ENCODE results near the gene XIRP1. TPM values are rescaled to one million over a fixed set of nuclear protein-coding genes. Genes with fewer than 3 reads are reported as not detected.
"Not testable (repeated sequence)": the region's sequence is repeated elsewhere in the genome, so short reads cannot be mapped to it uniquely, and the experiment has no call there.

XIRP1 gene
- total and polyA plus RNA-seq, 9 donors = 0.04 to 0.13 (median 0.11) TPM; not detected in 5

DNA sequence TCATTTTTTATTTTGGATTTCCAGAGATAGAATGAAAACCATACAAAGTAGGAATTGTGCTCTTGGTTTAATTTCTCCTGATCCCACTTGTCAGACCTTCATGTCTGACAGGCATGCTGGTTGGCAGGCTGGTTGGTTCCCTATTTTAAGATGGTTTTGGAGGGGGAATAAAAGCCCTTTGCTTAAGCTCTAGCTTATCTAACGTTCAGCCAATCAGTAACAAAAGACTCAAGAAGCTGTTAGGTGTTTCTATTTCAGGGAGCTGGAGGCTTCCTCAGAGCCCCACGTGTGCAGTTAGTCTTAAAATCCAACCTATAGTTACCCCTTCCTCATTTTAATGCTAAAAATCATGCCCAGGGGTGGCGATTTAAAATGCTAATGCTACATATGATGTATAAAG, 40.5 kb upstream of the XIRP1 start:
- intact Hi-C loops (cut with DNase I) = no loop called here
- WGBS, 3 donors = 40 to 51% (median 40%) methylated on average over 3 of the region's 3 CpGs
- no peak for TF ChIP-seq EP300 (IDR thresholded peaks at IDR 0.05)
- no peak for TF ChIP-seq POLR2A (IDR thresholded peaks at IDR 0.05)

DNA sequence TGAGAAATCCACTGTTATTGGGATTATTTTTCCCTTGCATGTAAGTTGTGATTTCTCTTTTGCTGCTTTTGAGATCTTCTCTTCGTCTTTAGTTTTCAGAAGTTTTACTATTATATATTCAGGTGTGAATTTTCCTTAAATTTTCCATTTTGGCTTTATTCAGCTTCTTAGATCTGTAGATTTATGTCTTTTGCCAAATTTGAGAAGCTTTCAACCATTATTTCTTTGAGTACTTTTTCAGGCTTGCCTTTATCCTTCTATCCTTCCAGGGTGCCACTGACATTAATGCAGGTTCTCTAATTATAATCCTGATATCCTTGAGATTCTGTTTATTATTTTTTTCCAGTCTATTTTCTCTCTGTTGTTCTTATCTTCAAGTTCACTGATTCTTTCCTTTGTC, 38.1 kb upstream of the XIRP1 start:
- intact Hi-C loops (cut with DNase I) = no loop called here
- Histone ChIP-seq H3K27me3 (no peaks in the 10 kb centered on the region), H3K9me3 (no peaks in the 10 kb centered on the region), H3K27ac (no peak overlapping the region), H3K4me3 (no peak overlapping the region), H3K36me3 (no peaks in the 10 kb centered on the region), H3K4me1 (ENCODE audit: insufficient read depth) (no peaks in the 10 kb centered on the region)
- WGBS, 3 donors = 90 to 93% (median 93%) methylated on average over 1 of the region's 1 CpG
- TF ChIP-seq, protein P1, sequence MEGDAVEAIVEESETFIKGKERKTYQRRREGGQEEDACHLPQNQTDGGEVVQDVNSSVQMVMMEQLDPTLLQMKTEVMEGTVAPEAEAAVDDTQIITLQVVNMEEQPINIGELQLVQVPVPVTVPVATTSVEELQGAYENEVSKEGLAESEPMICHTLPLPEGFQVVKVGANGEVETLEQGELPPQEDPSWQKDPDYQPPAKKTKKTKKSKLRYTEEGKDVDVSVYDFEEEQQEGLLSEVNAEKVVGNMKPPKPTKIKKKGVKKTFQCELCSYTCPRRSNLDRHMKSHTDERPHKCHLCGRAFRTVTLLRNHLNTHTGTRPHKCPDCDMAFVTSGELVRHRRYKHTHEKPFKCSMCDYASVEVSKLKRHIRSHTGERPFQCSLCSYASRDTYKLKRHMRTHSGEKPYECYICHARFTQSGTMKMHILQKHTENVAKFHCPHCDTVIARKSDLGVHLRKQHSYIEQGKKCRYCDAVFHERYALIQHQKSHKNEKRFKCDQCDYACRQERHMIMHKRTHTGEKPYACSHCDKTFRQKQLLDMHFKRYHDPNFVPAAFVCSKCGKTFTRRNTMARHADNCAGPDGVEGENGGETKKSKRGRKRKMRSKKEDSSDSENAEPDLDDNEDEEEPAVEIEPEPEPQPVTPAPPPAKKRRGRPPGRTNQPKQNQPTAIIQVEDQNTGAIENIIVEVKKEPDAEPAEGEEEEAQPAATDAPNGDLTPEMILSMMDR (IDR thresholded peaks at IDR 0.05) = no peak
- TF ChIP-seq EP300 (IDR thresholded peaks at IDR 0.05) (no peak), POLR2A (IDR thresholded peaks at IDR 0.05) (no peak)
- DNase-seq = no peak

More for the DNA sequence above, 40.5 kb upstream of the XIRP1 start:
- Histone ChIP-seq H3K9me3 (no peaks in the 10 kb centered on the region), H3K4me1 (ENCODE audit: insufficient read depth) (no peaks in the 10 kb centered on the region), H3K36me3 (no peaks in the 10 kb centered on the region), H3K27me3 (no peaks in the 10 kb centered on the region), H3K27ac (no peak overlapping the region), H3K4me3 (no peak overlapping the region)
- no peak for DNase-seq

DNA sequence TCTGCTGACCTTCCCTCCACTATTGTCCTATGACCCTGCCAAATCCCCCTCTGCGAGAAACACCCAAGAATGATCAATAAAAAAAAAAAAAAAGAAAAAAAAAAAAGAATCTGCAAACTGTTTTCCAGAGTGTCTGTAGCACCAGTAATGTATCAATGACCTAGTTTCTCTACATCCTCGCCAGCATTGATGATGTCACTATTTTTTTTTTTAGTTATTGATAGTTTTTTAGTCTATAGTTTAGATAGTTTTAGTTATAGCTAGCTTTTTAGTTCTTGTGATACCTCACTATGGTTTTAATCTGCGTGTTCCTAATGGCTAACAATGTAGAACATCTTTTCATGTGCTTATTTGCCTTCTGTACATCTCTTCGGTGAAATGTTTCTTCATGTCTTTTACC, 36.1 kb upstream of the XIRP1 start:
- no peak overlapping the region for H3K4me3 ChIP-seq
- no peaks in the 10 kb centered on the region for H3K4me1 ChIP-seq (ENCODE audit: insufficient read depth)
- no peaks in the 10 kb centered on the region for H3K27me3 ChIP-seq
- no peak for TF ChIP-seq EP300 (IDR thresholded peaks at IDR 0.05)
- TF ChIP-seq, protein P1 (IDR thresholded peaks at IDR 0.05) = no peak
- TF ChIP-seq POLR2A (IDR thresholded peaks at IDR 0.05) = no peak
- H3K36me3 ChIP-seq = no peaks in the 10 kb centered on the region
- WGBS, 3 donors = 80 to 92% (median 86%) methylated on average over 3 to 4 of the region's 4 CpGs
- H3K27ac ChIP-seq = no peak overlapping the region
- no peaks in the 10 kb centered on the region for H3K9me3 ChIP-seq
- intact Hi-C loops (cut with DNase I) = no loop called here
- no peak for DNase-seq

DNA sequence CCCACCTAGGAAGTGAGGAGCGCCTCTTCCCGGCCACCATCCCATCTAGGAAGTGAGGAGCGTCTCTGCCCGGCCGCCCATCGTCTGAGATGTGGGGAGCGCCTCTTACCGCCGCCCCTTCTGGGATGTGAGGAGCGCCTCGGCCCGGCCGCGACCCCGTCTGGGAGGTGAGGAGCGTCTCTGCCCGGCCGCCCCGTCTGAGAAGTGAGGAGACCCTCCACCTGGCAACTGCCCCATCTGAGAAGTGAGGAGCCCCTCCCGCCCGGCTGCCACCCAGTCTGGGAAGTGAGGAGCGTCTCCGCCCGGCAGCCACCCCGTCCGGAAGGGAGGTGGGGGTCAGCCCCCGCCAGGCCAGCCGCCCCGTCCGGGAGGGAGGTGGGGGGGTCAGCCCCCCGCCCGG, 35.2 kb upstream of the XIRP1 start:
- intact Hi-C loops (cut with DNase I) = not testable (repeated sequence)

DNA sequence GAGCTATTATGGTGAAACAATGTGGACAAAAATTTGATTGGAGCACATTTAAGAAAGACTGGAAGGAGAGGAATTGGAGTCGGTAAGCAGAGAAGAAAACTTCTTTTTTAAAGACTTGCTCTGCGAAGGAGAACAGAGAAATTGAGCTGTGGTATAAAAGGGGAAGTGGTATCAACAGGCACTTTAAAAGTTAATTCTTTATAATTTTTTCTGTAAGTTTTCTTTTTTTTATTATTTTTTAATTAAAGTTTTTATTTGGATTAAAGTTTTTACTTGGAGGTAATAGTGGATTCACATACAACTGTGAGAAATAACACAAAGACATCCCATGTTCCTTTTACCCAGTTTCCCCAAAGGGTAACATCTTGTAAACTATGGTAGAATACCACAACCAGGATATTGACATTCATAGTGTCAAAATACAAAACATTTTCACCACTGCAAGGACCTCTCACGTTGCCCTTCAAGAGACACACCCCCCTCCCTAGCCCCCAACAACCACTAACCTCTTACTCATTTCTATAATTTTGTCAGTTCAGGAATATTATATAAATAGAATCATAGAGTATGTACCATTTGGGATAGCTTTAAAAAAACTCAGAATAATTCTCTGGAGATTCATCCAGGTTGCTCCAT, 33.8 kb upstream of the XIRP1 start:
- H3K27me3 ChIP-seq = no peaks in the 10 kb centered on the region
- no peak for DNase-seq
- H3K9me3 ChIP-seq = no peaks in the 10 kb centered on the region
- H3K36me3 ChIP-seq = no peaks in the 10 kb centered on the region
- intact Hi-C loops (cut with DNase I) = no loop called here
- no peak for TF ChIP-seq POLR2A (IDR thresholded peaks at IDR 0.05)
- TF ChIP-seq, protein P1 (IDR thresholded peaks at IDR 0.05) = no peak
- TF ChIP-seq EP300 (IDR thresholded peaks at IDR 0.05) = no peak
- no peaks in the 10 kb centered on the region for H3K4me1 ChIP-seq (ENCODE audit: insufficient read depth)
- WGBS, 3 donors = 19 to 31% (median 21%) methylated on average over 3 of the region's 3 CpGs
- no peak overlapping the region for H3K4me3 ChIP-seq
- H3K27ac ChIP-seq = no peak overlapping the region

More for the DNA sequence above, 35.2 kb upstream of the XIRP1 start:
- 94 to 100% (median 98%) methylated on average over 1 to 30 of the region's 32 CpGs for WGBS, 3 donors
- H3K9me3 ChIP-seq; H3K27me3 ChIP-seq; H3K27ac ChIP-seq; H3K4me1 ChIP-seq (ENCODE audit: insufficient read depth); H3K36me3 ChIP-seq; H3K4me3 ChIP-seq; DNase-seq: not testable (repeated sequence)

Data from ovary (tissue), 9 donors.